ENCODE data around the gene NFKBIE.

- TF ChIP-seq EZH2 (IDR thresholded peaks at IDR 0.05) (no peak), POLR2AphosphoS5 (IDR thresholded peaks at IDR 0.05; ENCODE audit: borderline replicate concordance, low read depth, low read length) (peak; percentile 57)
These were observed 27.4 kb downstream of the NFKBIE start for GRCh38 chr6:44237813-44238433.

All from SK-N-MC (cell line).